H9 (cell line): Measurements from ENCODE around the gene YPEL4. TPM values are rescaled to one million over a fixed set of nuclear protein-coding genes. Genes with fewer than 3 reads are reported as not detected.

Experiments
- DNase-seq: peaks from one replicate; pipeline ENCODE4 v3.0.0-alpha.2; 2017
- H2AFZ ChIP-seq: one replicate; pipeline ENCODE4 v1.6.1; 2013; ENCODE audit warnings: mild to moderate bottlenecking, low read length, control low read depth, moderate library complexity
- H2AK5ac ChIP-seq: 2 replicates; pipeline ENCODE4 v1.6.1; 2013; ENCODE audit warnings: low read length, control low read depth, mixed read lengths; ENCODE audit not compliant: insufficient read length
- H2BK120ac ChIP-seq: one replicate; pipeline ENCODE4 v1.6.1; 2013; ENCODE audit warnings: low read depth, mild to moderate bottlenecking, low read length, control low read depth, inconsistent platforms; ENCODE audit not compliant: poor library complexity, severe bottlenecking
- H2BK12ac ChIP-seq: 2 replicates; pipeline ENCODE4 v1.6.1; 2013; ENCODE audit warnings: low read length, control low read depth, mixed read lengths, low read depth; ENCODE audit not compliant: insufficient read length
- H2BK15ac ChIP-seq: 2 replicates; pipeline ENCODE4 v1.6.1; 2013; ENCODE audit warnings: low read depth, low read length, control low read depth
- H2BK20ac ChIP-seq: one replicate; pipeline ENCODE4 v1.6.1; 2013; ENCODE audit warnings: low read depth, mild to moderate bottlenecking, low read length, control low read depth, inconsistent platforms; ENCODE audit not compliant: poor library complexity, severe bottlenecking
- H2BK5ac ChIP-seq: 2 replicates; pipeline ENCODE4 v1.6.1; 2013; ENCODE audit warnings: low read length, control low read depth, mixed read lengths; ENCODE audit not compliant: insufficient read length
- H3K14ac ChIP-seq: 2 replicates; pipeline ENCODE4 v1.6.1; 2013; ENCODE audit warnings: low read length, control low read depth; ENCODE audit not compliant: insufficient read depth
- H3K18ac ChIP-seq: 2 replicates; pipeline ENCODE4 v1.6.1; 2013; ENCODE audit warnings: low read depth, mild to moderate bottlenecking, mixed read lengths, low read length, control low read depth; ENCODE audit not compliant: insufficient read length
- H3K23ac ChIP-seq: 2 replicates; pipeline ENCODE4 v1.6.1; 2013; ENCODE audit warnings: low read length, control low read depth, mixed read lengths, low read depth; ENCODE audit not compliant: insufficient read length
- H3K23me2 ChIP-seq: 2 replicates; pipeline ENCODE4 v1.6.1; 2013; ENCODE audit warnings: low read depth, mild to moderate bottlenecking, mixed read lengths, low read length, control low read depth; ENCODE audit not compliant: insufficient read length, poor library complexity, severe bottlenecking
- H3K27ac ChIP-seq: 2 replicates; pipeline ENCODE4 v1.5.1; 2013; ENCODE audit warnings: low read length, control low read depth, mixed read lengths, low read depth; ENCODE audit not compliant: insufficient read length
- H3K27me3 ChIP-seq: 2 replicates; pipeline ENCODE4 v1.6.1; 2013; ENCODE audit warnings: low read length, control low read depth, inconsistent platforms; ENCODE audit not compliant: insufficient read depth
- H3K4ac ChIP-seq: 2 replicates; pipeline ENCODE4 v1.6.1; 2013; ENCODE audit warnings: low read depth, mild to moderate bottlenecking, control low read depth, inconsistent platforms, low read length, moderate library complexity
- H3K4me1 ChIP-seq: 2 replicates; pipeline ENCODE4 v1.6.1; 2013; ENCODE audit warnings: low read length, control low read depth, inconsistent platforms; ENCODE audit not compliant: insufficient read depth
- H3K4me2 ChIP-seq: 2 replicates; pipeline ENCODE4 v1.6.1; 2013; ENCODE audit warnings: low read length, control low read depth, mixed read lengths; ENCODE audit not compliant: insufficient read length, insufficient read depth
- H3K56ac ChIP-seq: 2 replicates; pipeline ENCODE4 v1.6.1; 2013; ENCODE audit warnings: low read depth, mild to moderate bottlenecking, mixed read lengths, low read length, control low read depth; ENCODE audit not compliant: insufficient read length
- H3K79me1 ChIP-seq: 2 replicates; pipeline ENCODE4 v1.6.1; 2013; ENCODE audit warnings: low read depth, mild to moderate bottlenecking, moderate library complexity, low read length, control low read depth, inconsistent platforms; ENCODE audit not compliant: insufficient read depth, poor library complexity, severe bottlenecking
- H3K79me2 ChIP-seq: 2 replicates; pipeline ENCODE4 v1.6.1; 2013; ENCODE audit warnings: low read length, control low read depth, inconsistent platforms; ENCODE audit not compliant: insufficient read depth
- H3K9ac ChIP-seq: 2 replicates; pipeline ENCODE4 v1.6.1; 2013; ENCODE audit warnings: low read length, control low read depth, mixed read lengths; ENCODE audit not compliant: insufficient read length; ENCODE audit errors: extremely low read depth
- H3K9me3 ChIP-seq: one replicate; pipeline ENCODE4 v1.6.1; 2013; ENCODE audit warnings: low read depth, low read length, inconsistent platforms; ENCODE audit not compliant: control insufficient read depth
- H3T11ph ChIP-seq: one replicate; pipeline ENCODE4 v1.6.1; 2013; ENCODE audit warnings: mild to moderate bottlenecking, low read length, control low read depth, inconsistent platforms
- H4K20me1 ChIP-seq: one replicate; pipeline ENCODE4 v1.6.1; 2013; ENCODE audit not compliant: control insufficient read depth, insufficient read length, insufficient read depth
- H4K5ac ChIP-seq: 2 replicates; pipeline ENCODE4 v1.6.1; 2013; ENCODE audit warnings: low read depth, mild to moderate bottlenecking, mixed read lengths, low read length, control low read depth; ENCODE audit not compliant: insufficient read length
- H4K8ac ChIP-seq: replicated peaks from 2 replicates; pipeline ENCODE4 v1.6.1; 2013; ENCODE audit warnings: low read length, control low read depth, mixed read lengths, low read depth; ENCODE audit not compliant: insufficient read length
- H4K91ac ChIP-seq: 2 replicates; pipeline ENCODE4 v1.6.1; 2013; ENCODE audit warnings: low read depth, mild to moderate bottlenecking, moderate library complexity, mixed read lengths, low read length, control low read depth; ENCODE audit not compliant: insufficient read length
- H3K27ac Mint-ChIP-seq, 3 experiments: 2 replicates in 2 of 3; 3 replicates in 1 of 3; pipeline ENCODE4 v1.8.0; 2020 to 2021; ENCODE audit warnings: mixed read lengths in 3 of 3, mild to moderate bottlenecking in 1 of 3, moderate library complexity in 1 of 3
- H3K27me3 Mint-ChIP-seq: 2 replicates; pipeline ENCODE4 v1.8.0; 2021; ENCODE audit warnings: low read depth, mild to moderate bottlenecking, moderate library complexity, mixed read lengths
- H3K36me3 Mint-ChIP-seq, 3 experiments: 2 replicates in 2 of 3; 3 replicates in 1 of 3; pipeline ENCODE4 v1.8.0; 2020 to 2021; ENCODE audit warnings: low read depth in 3 of 3, mixed read lengths in 3 of 3; ENCODE audit not compliant: insufficient read depth in 1 of 3
- H3K4me1 Mint-ChIP-seq, 2 experiments: 2 replicates each; pipeline ENCODE4 v1.8.0; 2020; ENCODE audit warnings: mixed read lengths in 2 of 2
- H3K4me3 Mint-ChIP-seq, 2 experiments: 2 replicates in 1 of 2; 3 replicates in 1 of 2; pipeline ENCODE4 v1.8.0; 2020 to 2021; ENCODE audit warnings: mild to moderate bottlenecking in 2 of 2, mixed read lengths in 2 of 2, moderate library complexity in 1 of 2
- H3K9me3 Mint-ChIP-seq, 2 experiments: 2 replicates in 1 of 2; 3 replicates in 1 of 2; pipeline ENCODE4 v1.8.0; 2020; ENCODE audit warnings: mild to moderate bottlenecking in 2 of 2, mixed read lengths in 2 of 2, moderate library complexity in 1 of 2
- CTCF ChIP-seq: fragments of 200-600 bp; sonication (generic); conservative IDR thresholded peaks from 3 replicates; pipeline ENCODE4 v1.8.0; 2021; ENCODE audit warnings: antibody characterized with exemption, mild to moderate bottlenecking
- WGBS: extraction: QIAGEN DNeasy Blood & Tissue Kit; methylation state at CpG from one replicate; pipeline ENCODE4 v1.1.7; 2013; ENCODE audit warnings: missing lambda C conversion rate, low lambda C conversion rate, mixed read lengths; ENCODE audit not compliant: insufficient read length; ENCODE audit errors: extremely low coverage; 5-methylcytosine and 5-hydroxymethylcytosine counted together
- total RNA-seq: library from RNA; stranded (reverse); gene quantifications from 2 replicates; pipeline ENCODE4 v1.2.1, GENCODE V29; 2021

YPEL4 gene
- total RNA-seq, 1 experiment from 2014 or later: 0.13 TPM

- Mint-ChIP-seq H3K4me1 (peaks cover 24 to 54% of the 10 kb centered on the region in 2 experiments), H3K27ac (peak overlapping the region; percentile 17 to 28 (median 19); a peak in 4 of 7 replicates), H3K4me3 (peak overlapping the region; percentile 70 to 79), H3K27me3 (no peaks in the 10 kb centered on the region), H3K36me3 (peaks cover 15 to 30% (median 18%) of the 10 kb centered on the region in 3 experiments; a peak in 6 of 7 replicates), H3K9me3 (no peaks in the 10 kb centered on the region)
- Histone ChIP-seq H3K4ac (no peak overlapping the region), H2AK5ac (no peak overlapping the region), H3K9me3 (no peaks in the 10 kb centered on the region), H4K8ac (no peak overlapping the region), H3T11ph (no peak overlapping the region), H3K27ac (no peak overlapping the region), H3K14ac (no peak overlapping the region), H3K23ac (no peak overlapping the region), H3K4me1 (peaks cover 4% of the 10 kb centered on the region; the same call in 1 of the 2 replicates), H3K56ac (no peak overlapping the region), H2AFZ (no peak overlapping the region), H2BK15ac (no peak overlapping the region), H4K20me1 (no peaks in the 10 kb centered on the region), H3K18ac (no peak overlapping the region), H3K27me3 (no peaks in the 10 kb centered on the region), H4K91ac (no peak overlapping the region), H2BK20ac (no peak overlapping the region), H2BK5ac (no peak overlapping the region), H3K9ac (no peak overlapping the region), H3K79me1 (no peaks in the 10 kb centered on the region), H2BK12ac (no peak overlapping the region), H3K79me2 (no peaks in the 10 kb centered on the region), H3K4me2 (peak overlapping the region; percentile 57), H3K23me2 (peaks cover 8% of the 10 kb centered on the region), H2BK120ac (no peak overlapping the region), H4K5ac (no peak overlapping the region)
- no peak for DNase-seq
- no CpG with 5 or more reads among the region's 5 CpGs for WGBS
- TF ChIP-seq CTCF: no peak
Measured at GRCh38 chr11:57598831-57599155, 50.9 kb downstream of the YPEL4 start.
